GM23338 (cell line): ENCODE results near the gene LDB3. TPM values are rescaled to one million over a fixed set of nuclear protein-coding genes. Genes with fewer than 3 reads are reported as not detected.

Experiments used
- ATAC-seq: fragments of 200-7000 bp; cut with Tn5 transposase; 3 replicates; pipeline ENCODE4 v1.9.1; 2020
- DNase-seq: peaks from one replicate; pipeline ENCODE4 v3.0.0-alpha.2; 2015; ENCODE audit warnings: low spot score
- H2AFZ ChIP-seq: fragments of 200-600 bp; sonication (generic); 2 replicates; pipeline ENCODE4 v1.8.0; 2016; ENCODE audit warnings: antibody characterized with exemption, mild to moderate bottlenecking, moderate library complexity
- H3F3A ChIP-seq: fragments of 200-600 bp; sonication (generic); replicated peaks from 2 replicates; pipeline ENCODE4 v1.8.0; 2017; ENCODE audit warnings: antibody characterized with exemption, mixed run types, low read depth
- H3K27ac ChIP-seq: fragments of 200-600 bp; sonication (generic); 2 replicates; pipeline ENCODE4 v1.6.1; 2016; ENCODE audit warnings: low read depth
- H3K27me3 ChIP-seq: fragments of 200-600 bp; sonication (generic); 2 replicates; pipeline ENCODE4 v1.8.0; 2016; ENCODE audit warnings: mild to moderate bottlenecking, mixed run types, moderate library complexity; ENCODE audit not compliant: insufficient read depth
- H3K36me3 ChIP-seq: fragments of 200-600 bp; sonication (generic); 2 replicates; pipeline ENCODE4 v1.8.0; 2016; ENCODE audit warnings: mild to moderate bottlenecking; ENCODE audit not compliant: insufficient read depth
- H3K4me1 ChIP-seq: fragments of 200-600 bp; sonication (generic); 2 replicates; pipeline ENCODE4 v1.8.0; 2016; ENCODE audit warnings: mild to moderate bottlenecking, moderate library complexity; ENCODE audit not compliant: insufficient read depth
- H3K4me2 ChIP-seq: fragments of 200-600 bp; sonication (generic); 2 replicates; pipeline ENCODE4 v1.7.1; 2017; ENCODE audit warnings: mixed run types
- H3K4me3 ChIP-seq: fragments of 200-600 bp; sonication (generic); 2 replicates; pipeline ENCODE4 v1.6.1; 2016; ENCODE audit warnings: mixed run types
- H3K79me2 ChIP-seq: fragments of 200-600 bp; sonication (generic); replicated peaks from 2 replicates; pipeline ENCODE4 v1.8.0; 2017; ENCODE audit warnings: mild to moderate bottlenecking; ENCODE audit not compliant: insufficient read depth
- H3K9me2 ChIP-seq: fragments of 200-600 bp; sonication (generic); 2 replicates; pipeline ENCODE4 v1.8.0; 2017; ENCODE audit not compliant: insufficient read depth
- H4K20me1 ChIP-seq: fragments of 200-600 bp; sonication (generic); replicated peaks from 2 replicates; pipeline ENCODE4 v1.8.0; 2017; ENCODE audit warnings: mild to moderate bottlenecking; ENCODE audit not compliant: insufficient read depth
- H3K27ac Mint-ChIP-seq: 2 replicates; pipeline ENCODE4 v1.8.0; 2020; ENCODE audit warnings: inconsistent platforms, mild to moderate bottlenecking, moderate library complexity, mixed read lengths
- H3K27me3 Mint-ChIP-seq: 3 replicates; pipeline ENCODE4 v1.8.0; 2022; ENCODE audit warnings: low read depth, mild to moderate bottlenecking, moderate library complexity, mixed read lengths, inconsistent platforms; ENCODE audit not compliant: insufficient read depth, poor library complexity
- H3K36me3 Mint-ChIP-seq: 3 replicates; pipeline ENCODE4 v1.8.0; 2021; ENCODE audit warnings: low read depth, mild to moderate bottlenecking, inconsistent platforms, moderate library complexity, mixed read lengths
- H3K4me1 Mint-ChIP-seq: 3 replicates; pipeline ENCODE4 v1.8.0; 2020; ENCODE audit warnings: mild to moderate bottlenecking, inconsistent platforms, mixed read lengths
- H3K4me3 Mint-ChIP-seq: 3 replicates; pipeline ENCODE4 v1.8.0; 2021; ENCODE audit warnings: moderate library complexity, mild to moderate bottlenecking, inconsistent platforms, mixed read lengths
- H3K9me3 Mint-ChIP-seq: 3 replicates; pipeline ENCODE4 v1.8.0; 2020; ENCODE audit warnings: moderate library complexity, mild to moderate bottlenecking, inconsistent platforms, mixed read lengths
- CREB1 ChIP-seq: fragments of 250-450 bp; sonication (Bioruptor Pico); IDR thresholded peaks from 2 replicates; pipeline ENCODE4 v1.5.0; 2020; ENCODE audit warnings: low read depth, mild to moderate bottlenecking, moderate library complexity
- CTCF ChIP-seq, 2 experiments: fragments of 200-600 bp in 1 of 2; sonication (generic) in 1 of 2; conservative IDR thresholded peaks; 2 replicates each; pipeline versions ENCODE4 v1.5.1 to v1.6.1; 2016 to 2017; ENCODE audit warnings: antibody characterized with exemption in 2 of 2, low read depth in 2 of 2, mild to moderate bottlenecking in 2 of 2, moderate library complexity in 1 of 2
- ETS1 ChIP-seq: IDR thresholded peaks from 2 replicates; pipeline ENCODE4 v1.6.1; 2016; ENCODE audit warnings: antibody characterized with exemption
- EZH2 ChIP-seq: fragments of 200-600 bp; sonication (generic); IDR thresholded peaks from one replicate; pipeline ENCODE4 v1.8.0; 2017; ENCODE audit warnings: antibody characterized with exemption, mild to moderate bottlenecking, low read depth; ENCODE audit not compliant: unreplicated experiment
- EZH2phosphoT487 ChIP-seq: fragments of 200-600 bp; sonication (generic); IDR thresholded peaks from one replicate; pipeline ENCODE4 v1.8.1; 2018; ENCODE audit warnings: antibody characterized with exemption; ENCODE audit not compliant: unreplicated experiment
- JUNB ChIP-seq: IDR thresholded peaks from one replicate; pipeline ENCODE4 v1.6.1; 2016; ENCODE audit warnings: antibody characterized with exemption; ENCODE audit not compliant: unreplicated experiment
- NANOG ChIP-seq: IDR thresholded peaks from 2 replicates; pipeline ENCODE4 v1.6.1; 2016; ENCODE audit warnings: antibody characterized with exemption, borderline replicate concordance
- POLR2AphosphoS5 ChIP-seq: IDR thresholded peaks from 2 replicates; pipeline ENCODE4 v1.6.1; 2016; ENCODE audit warnings: antibody characterized with exemption, low read depth
- REST ChIP-seq: IDR thresholded peaks from one replicate; pipeline ENCODE4 v1.6.1; 2018; ENCODE audit warnings: antibody characterized with exemption; ENCODE audit not compliant: unreplicated experiment
- STAT1 ChIP-seq: IDR thresholded peaks from one replicate; pipeline ENCODE4 v1.6.1; 2016; ENCODE audit warnings: antibody characterized with exemption; ENCODE audit not compliant: unreplicated experiment
- ZNF114 ChIP-seq: fragments of 250-450 bp; sonication (Bioruptor Pico); IDR thresholded peaks from 2 replicates; pipeline ENCODE4 v1.5.0; 2020; ENCODE audit warnings: mild to moderate bottlenecking, moderate library complexity
- ZNF331 ChIP-seq: fragments of 250-450 bp; sonication (Bioruptor Pico); IDR thresholded peaks from 2 replicates; pipeline ENCODE4 v1.5.0; 2020; ENCODE audit warnings: low read depth, mild to moderate bottlenecking, moderate library complexity
- polyA plus RNA-seq: library from polyadenylated mRNA; unstranded; fragments of >200 nt; fragmentation: Nextera tagmentation; extraction: Ambion mirVana; gene quantifications from 2 replicates; pipeline ENCODE4 v1.2.1, GENCODE V29; 2016
- total RNA-seq: library from RNA; depleted of rRNA; stranded (reverse); fragments of >200 nt; shearing (Covaris generic); gene quantifications from 2 replicates; pipeline ENCODE4 v1.2.3, GENCODE V29; 2014
- TF ChIP-seq, protein P1 (sequence below): fragments of 250-450 bp; sonication (Bioruptor Pico); IDR thresholded peaks from 2 replicates; pipeline ENCODE4 v1.5.0; 2020; ENCODE audit warnings: mild to moderate bottlenecking, moderate library complexity

Gene LDB3
- total and polyA plus RNA-seq, 2 experiments from 2014 or later: 0.14 to 0.16 TPM

GRCh38 chr10:86785037-86785436, 116.7 kb downstream of the LDB3 start:
- H4K20me1 ChIP-seq: peaks cover 27% of the 10 kb centered on the region
- no peaks in the 10 kb centered on the region for H3K9me2 ChIP-seq
- H3K27ac ChIP-seq: peak overlapping the region; percentile 47
- no peaks in the 10 kb centered on the region for H3K9me3 Mint-ChIP-seq
- H3K36me3 ChIP-seq: no peaks in the 10 kb centered on the region
- H3K4me2 ChIP-seq: peak overlapping the region; percentile 65; the same call in 1 of the 2 replicates
- peaks cover 50% of the 10 kb centered on the region for H3K4me1 ChIP-seq
- DNase-seq: no peak
- H3K27ac Mint-ChIP-seq: peak overlapping the region; percentile 42; the same call in 1 of the 2 replicates
- H3K27me3 Mint-ChIP-seq: no peaks in the 10 kb centered on the region
- H3K4me3 ChIP-seq: no peak overlapping the region
- H2AFZ ChIP-seq: no peak overlapping the region
- no peak for ATAC-seq
- no peak overlapping the region for H3K4me3 Mint-ChIP-seq
- peaks cover 98% of the 10 kb centered on the region for H3K79me2 ChIP-seq
- TF ChIP-seq CREB1 (CRISPR knock-in tag) (no peak), EZH2phosphoT487 (no peak), ZNF114 (CRISPR knock-in tag) (no peak), ZNF331 (CRISPR knock-in tag) (no peak), EZH2 (no peak), STAT1 (no peak), POLR2AphosphoS5 (no peak), CTCF (conservative IDR thresholded peaks at IDR 0.05; ENCODE audit: low read depth in 2 of 2) (no peak), NANOG (no peak), ETS1 (no peak), JUNB (no peak), REST (no peak)
- TF ChIP-seq, protein P1, sequence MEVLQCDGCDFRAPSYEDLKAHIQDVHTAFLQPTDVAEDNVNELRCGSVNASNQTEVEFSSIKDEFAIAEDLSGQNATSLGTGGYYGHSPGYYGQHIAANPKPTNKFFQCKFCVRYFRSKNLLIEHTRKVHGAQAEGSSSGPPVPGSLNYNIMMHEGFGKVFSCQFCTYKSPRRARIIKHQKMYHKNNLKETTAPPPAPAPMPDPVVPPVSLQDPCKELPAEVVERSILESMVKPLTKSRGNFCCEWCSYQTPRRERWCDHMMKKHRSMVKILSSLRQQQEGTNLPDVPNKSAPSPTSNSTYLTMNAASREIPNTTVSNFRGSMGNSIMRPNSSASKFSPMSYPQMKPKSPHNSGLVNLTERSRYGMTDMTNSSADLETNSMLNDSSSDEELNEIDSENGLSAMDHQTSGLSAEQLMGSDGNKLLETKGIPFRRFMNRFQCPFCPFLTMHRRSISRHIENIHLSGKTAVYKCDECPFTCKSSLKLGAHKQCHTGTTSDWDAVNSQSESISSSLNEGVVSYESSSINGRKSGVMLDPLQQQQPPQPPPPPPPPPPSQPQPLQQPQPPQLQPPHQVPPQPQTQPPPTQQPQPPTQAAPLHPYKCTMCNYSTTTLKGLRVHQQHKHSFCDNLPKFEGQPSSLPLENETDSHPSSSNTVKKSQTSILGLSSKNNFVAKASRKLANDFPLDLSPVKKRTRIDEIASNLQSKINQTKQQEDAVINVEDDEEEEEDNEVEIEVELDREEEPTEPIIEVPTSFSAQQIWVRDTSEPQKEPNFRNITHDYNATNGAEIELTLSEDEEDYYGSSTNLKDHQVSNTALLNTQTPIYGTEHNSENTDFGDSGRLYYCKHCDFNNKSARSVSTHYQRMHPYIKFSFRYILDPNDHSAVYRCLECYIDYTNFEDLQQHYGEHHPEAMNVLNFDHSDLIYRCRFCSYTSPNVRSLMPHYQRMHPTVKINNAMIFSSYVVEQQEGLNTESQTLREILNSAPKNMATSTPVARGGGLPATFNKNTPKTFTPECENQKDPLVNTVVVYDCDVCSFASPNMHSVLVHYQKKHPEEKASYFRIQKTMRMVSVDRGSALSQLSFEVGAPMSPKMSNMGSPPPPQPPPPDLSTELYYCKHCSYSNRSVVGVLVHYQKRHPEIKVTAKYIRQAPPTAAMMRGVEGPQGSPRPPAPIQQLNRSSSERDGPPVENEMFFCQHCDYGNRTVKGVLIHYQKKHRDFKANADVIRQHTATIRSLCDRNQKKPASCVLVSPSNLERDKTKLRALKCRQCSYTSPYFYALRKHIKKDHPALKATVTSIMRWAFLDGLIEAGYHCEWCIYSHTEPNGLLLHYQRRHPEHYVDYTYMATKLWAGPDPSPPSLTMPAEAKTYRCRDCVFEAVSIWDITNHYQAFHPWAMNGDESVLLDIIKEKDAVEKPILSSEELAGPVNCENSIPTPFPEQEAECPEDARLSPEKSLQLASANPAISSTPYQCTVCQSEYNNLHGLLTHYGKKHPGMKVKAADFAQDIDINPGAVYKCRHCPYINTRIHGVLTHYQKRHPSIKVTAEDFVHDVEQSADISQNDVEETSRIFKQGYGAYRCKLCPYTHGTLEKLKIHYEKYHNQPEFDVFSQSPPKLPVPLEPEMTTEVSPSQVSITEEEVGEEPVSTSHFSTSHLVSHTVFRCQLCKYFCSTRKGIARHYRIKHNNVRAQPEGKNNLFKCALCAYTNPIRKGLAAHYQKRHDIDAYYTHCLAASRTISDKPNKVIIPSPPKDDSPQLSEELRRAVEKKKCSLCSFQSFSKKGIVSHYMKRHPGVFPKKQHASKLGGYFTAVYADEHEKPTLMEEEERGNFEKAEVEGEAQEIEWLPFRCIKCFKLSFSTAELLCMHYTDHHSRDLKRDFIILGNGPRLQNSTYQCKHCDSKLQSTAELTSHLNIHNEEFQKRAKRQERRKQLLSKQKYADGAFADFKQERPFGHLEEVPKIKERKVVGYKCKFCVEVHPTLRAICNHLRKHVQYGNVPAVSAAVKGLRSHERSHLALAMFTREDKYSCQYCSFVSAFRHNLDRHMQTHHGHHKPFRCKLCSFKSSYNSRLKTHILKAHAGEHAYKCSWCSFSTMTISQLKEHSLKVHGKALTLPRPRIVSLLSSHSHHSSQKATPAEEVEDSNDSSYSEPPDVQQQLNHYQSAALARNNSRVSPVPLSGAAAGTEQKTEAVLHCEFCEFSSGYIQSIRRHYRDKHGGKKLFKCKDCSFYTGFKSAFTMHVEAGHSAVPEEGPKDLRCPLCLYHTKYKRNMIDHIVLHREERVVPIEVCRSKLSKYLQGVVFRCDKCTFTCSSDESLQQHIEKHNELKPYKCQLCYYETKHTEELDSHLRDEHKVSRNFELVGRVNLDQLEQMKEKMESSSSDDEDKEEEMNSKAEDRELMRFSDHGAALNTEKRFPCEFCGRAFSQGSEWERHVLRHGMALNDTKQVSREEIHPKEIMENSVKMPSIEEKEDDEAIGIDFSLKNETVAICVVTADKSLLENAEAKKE (CRISPR knock-in tag): no peak
- no peaks in the 10 kb centered on the region for H3F3A ChIP-seq
- H3K27me3 ChIP-seq: no peaks in the 10 kb centered on the region
- peaks cover 33% of the 10 kb centered on the region for H3K4me1 Mint-ChIP-seq
- H3K36me3 Mint-ChIP-seq: peaks cover 7% of the 10 kb centered on the region
